PC-9 (cell line): ENCODE measurements around the gene BAX. TPM values are rescaled to one million over a fixed set of nuclear protein-coding genes. Genes with fewer than 3 reads are reported as not detected.

Experiments used
- BruUV-seq: library from RNA; stranded (reverse); fragments of 400-500 nt; replicated peaks from 2 replicates; lab custom pipeline; 2021; lab: Mats Ljungman, UMichigan
- CTCF ChIA-PET: fragments of 300-600 bp; sonication (Branson Sonifier 250); formaldehyde crosslinking; loops from one replicate; lab custom pipeline; 2022; ENCODE audit warnings: antibody characterized with exemption; lab: Charles Lee
- POLR2A ChIA-PET: fragments of 300-600 bp; sonication (Branson Sonifier 250); formaldehyde crosslinking; loops from one replicate; lab custom pipeline; 2022; ENCODE audit warnings: antibody characterized with exemption; ENCODE audit not compliant: unreplicated experiment; lab: Charles Lee
- DNase-seq, 2 experiments: peaks; one replicate each; pipeline versions ENCODE4 v3.0.0 to v3.0.0-alpha.2; 2015 to 2022; ENCODE audit warnings: mixed read lengths in 1 of 2
- H2AFZ ChIP-seq: fragments of 200-600 bp; sonication (generic); 2 replicates; pipeline ENCODE4 v1.8.1; 2017; ENCODE audit warnings: antibody characterized with exemption
- H3F3A ChIP-seq: fragments of 200-600 bp; sonication (generic); 2 replicates; pipeline ENCODE4 v1.8.1; 2017; ENCODE audit warnings: antibody characterized with exemption, mild to moderate bottlenecking, low read depth; ENCODE audit not compliant: insufficient read depth
- H3K27ac ChIP-seq: fragments of 200-600 bp; sonication (generic); 2 replicates; pipeline ENCODE4 v1.6.1; 2016; ENCODE audit warnings: mixed run types
- H3K27me3 ChIP-seq: fragments of 200-600 bp; sonication (generic); 2 replicates; pipeline ENCODE4 v1.6.1; 2016; ENCODE audit warnings: low read depth, mixed run types; ENCODE audit not compliant: insufficient read depth
- H3K36me3 ChIP-seq: fragments of 200-600 bp; sonication (generic); 2 replicates; pipeline ENCODE4 v1.6.1; 2016; ENCODE audit warnings: low read depth, mixed run types
- H3K4me1 ChIP-seq: fragments of 200-600 bp; sonication (generic); replicated peaks from 2 replicates; pipeline ENCODE4 v1.6.1; 2016; ENCODE audit warnings: mixed run types; ENCODE audit not compliant: insufficient read depth
- H3K4me2 ChIP-seq: fragments of 200-600 bp; sonication (generic); 2 replicates; pipeline ENCODE4 v1.6.1; 2017; ENCODE audit warnings: mixed run types
- H3K4me3 ChIP-seq: fragments of 200-600 bp; sonication (generic); 2 replicates; pipeline ENCODE4 v1.6.1; 2016; ENCODE audit warnings: mixed run types
- H3K79me2 ChIP-seq: fragments of 200-600 bp; sonication (generic); 2 replicates; pipeline ENCODE4 v1.6.1; 2017; ENCODE audit warnings: low read depth, mixed run types
- H3K9me2 ChIP-seq: fragments of 200-600 bp; sonication (generic); 2 replicates; pipeline ENCODE4 v1.8.1; 2017; ENCODE audit warnings: mild to moderate bottlenecking; ENCODE audit not compliant: insufficient read depth
- H3K9me3 ChIP-seq: fragments of 200-600 bp; sonication (generic); 2 replicates; pipeline ENCODE4 v1.8.1; 2016; ENCODE audit warnings: low read depth; ENCODE audit not compliant: insufficient read depth
- H4K20me1 ChIP-seq: fragments of 200-600 bp; sonication (generic); 2 replicates; pipeline ENCODE4 v1.8.1; 2017; ENCODE audit not compliant: insufficient read depth
- CTCF ChIP-seq: fragments of 200-600 bp; sonication (generic); conservative IDR thresholded peaks from 2 replicates; pipeline ENCODE4 v1.6.1; 2017; ENCODE audit warnings: mixed run types, antibody characterized with exemption, mild to moderate bottlenecking, moderate library complexity
- EZH2 ChIP-seq: fragments of 200-600 bp; sonication (generic); IDR thresholded peaks from 2 replicates; pipeline ENCODE4 v1.8.0; 2017; ENCODE audit warnings: antibody characterized with exemption, low read depth
- intact Hi-C: fragments of 100-400 bp; cut with micrococcal nuclease; formaldehyde crosslinking; loops from one replicate; pipeline ENCODE4 v1.10.0; 2022; ENCODE audit not compliant: unreplicated experiment
- total RNA-seq: library from RNA; stranded (reverse); gene quantifications from 2 replicates; pipeline ENCODE4 v1.2.3, GENCODE V29; 2021

The BAX gene
- total RNA-seq, 1 experiment from 2014 or later: 140 TPM

- H3F3A ChIP-seq: peaks cover 14% of the 10 kb centered on the region; the same call in 1 of the 2 replicates
- intact Hi-C loops: no loop called here
- ChIA-PET CTCF (interaction anchor here (1.1 kb wide), 1 partner anchor 24 kb away, joined by 4 read pairs; no protein-coding TSS in a partner anchor), POLR2A (no interaction called here)
- no peaks in the 10 kb centered on the region for H3K79me2 ChIP-seq
- DNase-seq: no peak
- no peak overlapping the region for H3K4me2 ChIP-seq
- no peaks in the 10 kb centered on the region for H3K36me3 ChIP-seq
- no peaks in the 10 kb centered on the region for H4K20me1 ChIP-seq
- no peaks in the 10 kb centered on the region for H3K9me2 ChIP-seq
- H3K27ac ChIP-seq: no peak overlapping the region
- no TSS peak for BruUV-seq
- H3K9me3 ChIP-seq: no peaks in the 10 kb centered on the region
- no peak overlapping the region for H2AFZ ChIP-seq
- H3K4me1 ChIP-seq: no peaks in the 10 kb centered on the region
- H3K27me3 ChIP-seq: no peaks in the 10 kb centered on the region
- H3K4me3 ChIP-seq: no peak overlapping the region
- TF ChIP-seq CTCF (no peak), EZH2 (no peak)
Measured at GRCh38 chr19:48946463-48947257, 8.0 kb upstream of the BAX start.

GRCh38 chr19:48947258-48947542 lies 7.5 kb upstream of the BAX start:
- Histone ChIP-seq H3K4me3 (no peak overlapping the region), H3K27me3 (no peaks in the 10 kb centered on the region), H2AFZ (no peak overlapping the region), H3K79me2 (no peaks in the 10 kb centered on the region), H3K4me1 (no peaks in the 10 kb centered on the region), H3K9me3 (no peaks in the 10 kb centered on the region), H3K36me3 (no peaks in the 10 kb centered on the region), H3K27ac (no peak overlapping the region), H4K20me1 (no peaks in the 10 kb centered on the region), H3F3A (peaks cover 14% of the 10 kb centered on the region; the same call in 1 of the 2 replicates), H3K9me2 (no peaks in the 10 kb centered on the region), H3K4me2 (no peak overlapping the region)
- intact Hi-C loops: no loop called here
- ChIA-PET POLR2A (interaction anchor here (0.6 kb wide), 1 partner anchor 46 kb away, joined by 12 read pairs; the partner anchor contains the start of gene GYS1), CTCF (no interaction called here)
- no peak for DNase-seq
- BruUV-seq: no TSS peak
- TF ChIP-seq CTCF (no peak), EZH2 (no peak)

- Histone ChIP-seq H3K9me3 (no peaks in the 10 kb centered on the region), H3K4me1 (no peaks in the 10 kb centered on the region), H3K9me2 (no peaks in the 10 kb centered on the region), H2AFZ (no peak overlapping the region), H3K27me3 (no peaks in the 10 kb centered on the region), H3K79me2 (peaks cover 4% of the 10 kb centered on the region), H3K36me3 (no peaks in the 10 kb centered on the region), H3F3A (peaks cover 13% of the 10 kb centered on the region; the same call in 1 of the 2 replicates), H4K20me1 (no peaks in the 10 kb centered on the region), H3K4me2 (no peak overlapping the region), H3K4me3 (no peak overlapping the region), H3K27ac (no peak overlapping the region)
- no TSS peak for BruUV-seq
- no peak for TF ChIP-seq EZH2
- TF ChIP-seq CTCF: no peak
- DNase-seq: no peak
- intact Hi-C loops: no loop called here
- ChIA-PET CTCF (interaction anchor here (0.5 kb wide), 1 partner anchor 54 kb away, joined by 3 read pairs; no protein-coding TSS in a partner anchor), POLR2A (no interaction called here)
Measured at GRCh38 chr19:48950159-48950558, 4.5 kb upstream of the BAX start.
